Activated T-cell treated with anti-CD3 and anti-CD28 coated beads for 4 hours (primary cell): ENCODE data around the gene ZNF764.
"Not testable (repeated sequence)": the region's sequence is repeated elsewhere in the genome, so short reads cannot be mapped to it uniquely, and the experiment has no call there.

Experiments used
- DNase-seq: peaks from one replicate; pipeline ENCODE4 v3.0.0-alpha.2; 2020

ZNF764 gene

GRCh38 chr16:30526137-30526822, 31.9 kb downstream of the ZNF764 start, which contains the start of gene ZNF768:
TSS of gene ZNF768 (minus strand) at chr16:30526566. CDS start at chr16:30526413, 153 bp downstream.
- DNase-seq = no peak

DNA sequence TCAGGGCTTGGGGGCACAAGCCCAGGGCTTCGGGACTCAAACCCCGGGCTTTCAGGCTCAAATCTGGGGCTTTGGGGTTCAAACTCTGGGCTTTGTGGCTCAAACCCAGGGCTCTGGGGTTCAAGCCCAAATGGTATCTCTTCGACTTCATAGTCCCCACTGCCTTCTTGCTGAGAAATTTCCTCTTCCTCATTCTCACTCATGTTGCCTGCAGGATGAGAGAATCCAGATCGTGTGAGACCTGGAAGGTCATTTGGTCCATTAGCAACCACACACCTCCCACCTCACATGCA, 32.4 kb downstream of the ZNF764 start:
- DNase-seq = no peak

DNA sequence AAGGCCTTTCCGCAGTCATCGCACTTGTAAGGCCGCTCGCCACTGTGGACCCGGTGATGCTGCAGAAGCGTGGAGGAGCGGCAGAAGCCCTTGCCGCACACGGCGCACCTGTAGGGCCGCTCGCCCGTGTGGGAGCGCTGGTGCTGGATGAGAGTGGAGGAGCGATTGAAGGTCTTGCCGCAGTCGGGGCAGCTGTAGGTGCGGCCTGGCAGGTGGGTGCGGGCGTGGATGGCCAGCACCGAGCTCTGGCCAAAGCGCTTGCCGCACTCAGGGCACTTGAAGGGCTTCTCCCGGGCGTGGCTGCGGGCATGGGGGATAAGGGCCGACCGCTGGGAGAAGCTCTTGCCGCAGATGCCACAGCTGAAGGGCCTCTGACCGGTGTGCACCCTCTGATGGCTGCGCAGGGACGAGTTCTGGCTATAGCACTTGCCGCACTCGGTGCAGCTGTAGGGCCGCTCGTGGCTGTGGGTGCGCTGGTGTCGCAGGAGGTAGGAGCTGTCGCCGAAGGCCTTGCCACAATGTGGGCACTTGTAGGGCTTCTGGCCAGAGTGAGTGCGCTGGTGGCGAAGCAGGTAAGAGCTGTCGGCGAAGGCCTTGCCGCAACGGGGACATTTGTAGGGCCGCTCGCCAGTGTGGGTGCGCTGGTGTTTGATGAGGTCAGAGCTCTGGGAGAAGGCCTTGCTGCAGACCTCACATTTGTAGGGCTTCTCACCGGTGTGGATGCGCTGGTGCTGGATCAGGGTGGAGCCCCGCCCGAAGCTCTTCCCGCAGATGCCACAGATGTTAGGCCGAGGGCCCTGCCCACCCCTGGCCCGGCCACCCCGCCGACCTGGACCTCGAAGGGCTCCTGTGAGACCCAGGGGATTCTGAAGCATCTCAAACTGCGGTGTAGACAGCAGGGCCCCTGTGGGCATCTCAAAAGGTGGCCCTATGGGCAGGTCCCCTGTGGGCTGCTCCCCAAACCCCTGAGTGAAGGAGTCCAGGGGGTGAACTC, 33.3 kb downstream of the ZNF764 start:
- DNase-seq = no peak

GRCh38 chr16:30523768-30524574, 34.2 kb downstream of the ZNF764 start:
- DNase-seq = no peak

- DNase-seq = not testable (repeated sequence)
Observed at GRCh38 chr16:30522702-30523463, 35.3 kb downstream of the ZNF764 start.

GRCh38 chr16:30521873-30522641, 36.1 kb downstream of the ZNF764 start:
- no peak for DNase-seq

- DNase-seq = no peak
Observed at GRCh38 chr16:30521476-30521872, 36.7 kb downstream of the ZNF764 start.

DNA sequence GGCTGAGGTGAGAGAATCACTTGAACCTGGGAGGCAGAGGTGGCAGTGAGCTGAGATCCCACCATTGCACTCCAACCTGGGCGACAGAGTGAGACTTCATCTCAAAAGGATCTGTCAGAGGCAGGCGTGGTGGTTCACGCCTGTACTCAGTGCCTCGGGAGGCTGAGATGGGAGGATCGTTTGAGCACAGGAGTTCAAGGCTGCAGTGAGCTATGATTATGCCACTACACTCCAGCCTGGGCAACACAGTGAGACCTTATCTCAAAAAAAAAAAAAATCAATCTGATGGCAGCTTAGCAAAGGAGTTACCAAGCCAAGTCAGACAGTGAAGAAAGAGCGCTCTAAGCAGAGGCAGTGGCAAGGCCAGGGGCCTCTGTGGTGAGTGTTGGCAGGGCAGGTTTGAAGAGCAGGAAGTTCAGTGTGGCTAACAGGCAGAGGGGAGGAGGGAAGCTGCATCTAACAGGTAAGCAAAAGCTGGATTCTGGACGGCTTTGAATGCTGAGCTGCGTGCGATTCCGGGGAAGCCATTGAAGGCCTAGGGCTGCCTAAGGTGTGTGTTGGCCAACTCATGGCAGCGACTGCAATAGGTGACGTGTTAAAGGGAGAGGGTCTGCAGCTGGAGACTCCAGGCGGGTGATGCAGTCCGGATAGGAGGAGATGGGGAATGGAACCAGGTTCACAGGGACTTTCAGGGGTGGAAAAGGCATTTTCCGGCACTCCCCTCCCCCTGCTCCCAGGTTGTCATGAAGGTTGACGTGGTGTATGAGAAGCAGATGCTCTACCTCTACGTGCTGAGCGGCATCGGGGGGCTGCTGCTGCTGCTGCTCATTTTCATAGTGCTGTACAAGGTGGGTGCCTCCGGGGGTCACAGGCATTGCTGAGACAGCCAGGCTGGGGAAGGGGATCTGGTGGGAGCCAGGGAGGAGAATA, 38.8 kb downstream of the ZNF764 start:
- DNase-seq = no peak

DNA sequence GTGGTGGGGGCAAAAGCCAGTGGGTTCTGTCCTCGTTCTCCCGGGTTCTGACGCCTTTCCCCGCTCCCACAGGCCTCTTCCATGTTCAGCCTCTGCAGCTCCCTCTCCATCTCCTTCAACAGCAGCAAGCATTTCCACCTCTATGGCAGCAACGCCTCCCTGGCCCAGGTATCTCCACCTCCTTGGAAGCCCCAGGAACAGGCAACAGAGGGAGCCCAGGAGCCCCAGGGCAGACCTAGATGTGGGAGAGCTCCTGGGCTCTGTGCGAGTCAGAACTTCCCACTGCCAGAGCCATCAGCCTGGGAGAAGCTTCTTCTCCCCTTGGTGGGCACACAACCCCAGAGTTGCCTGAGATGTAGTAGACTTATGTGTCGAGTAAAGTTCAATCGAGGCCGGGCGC, 39.6 kb downstream of the ZNF764 start:
- DNase-seq = no peak

- DNase-seq = no peak
Observed at GRCh38 chr16:30515275-30515674, 42.9 kb downstream of the ZNF764 start.

GRCh38 chr16:30511509-30511908, 46.7 kb downstream of the ZNF764 start:
- no peak for DNase-seq

GRCh38 chr16:30510376-30510938, 47.7 kb downstream of the ZNF764 start:
- DNase-seq = no peak

DNA sequence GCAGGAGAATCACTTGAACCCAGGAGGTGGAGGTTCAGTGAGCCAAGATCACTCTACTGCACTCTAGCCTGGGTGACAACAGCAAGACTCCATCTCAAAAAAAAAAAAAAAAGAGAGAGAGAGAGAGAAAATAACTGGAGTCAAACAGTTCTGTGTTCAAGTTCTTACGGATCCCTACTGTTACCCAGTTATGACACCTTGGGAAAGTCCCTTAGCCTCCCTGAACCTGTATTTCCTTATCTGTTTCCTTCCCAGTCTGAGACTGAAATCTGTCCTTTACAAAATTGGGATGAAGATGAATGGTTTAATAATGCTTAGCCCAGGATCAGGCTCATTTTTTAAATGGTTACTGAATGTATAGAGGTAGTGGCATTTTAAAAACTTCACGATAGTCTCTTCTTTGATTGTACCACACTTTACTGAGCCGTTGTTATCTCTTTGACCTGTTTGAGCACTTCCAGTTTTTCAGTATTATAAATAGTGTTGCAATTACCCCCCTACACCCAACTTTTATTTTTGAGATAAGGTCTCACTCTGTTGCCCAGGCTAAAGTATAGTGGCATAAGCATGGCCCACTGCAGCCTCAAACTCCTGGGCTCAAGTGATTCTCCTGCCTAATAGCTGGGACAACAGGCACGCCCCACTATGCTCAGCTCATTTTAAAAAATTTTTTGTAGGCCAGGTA, 49.0 kb downstream of the ZNF764 start:
- no peak for DNase-seq
